HG03025 (cell line): ENCODE data around the gene NASP.

Experiments used
- ATAC-seq: cut with Tn5 transposase; IDR thresholded peaks from one replicate; pipeline ENCODE4 v1.9.1; 2021; ENCODE audit warnings: mild to moderate bottlenecking, moderate library complexity; ENCODE audit not compliant: unreplicated experiment, low FRiP score

Gene NASP

DNA sequence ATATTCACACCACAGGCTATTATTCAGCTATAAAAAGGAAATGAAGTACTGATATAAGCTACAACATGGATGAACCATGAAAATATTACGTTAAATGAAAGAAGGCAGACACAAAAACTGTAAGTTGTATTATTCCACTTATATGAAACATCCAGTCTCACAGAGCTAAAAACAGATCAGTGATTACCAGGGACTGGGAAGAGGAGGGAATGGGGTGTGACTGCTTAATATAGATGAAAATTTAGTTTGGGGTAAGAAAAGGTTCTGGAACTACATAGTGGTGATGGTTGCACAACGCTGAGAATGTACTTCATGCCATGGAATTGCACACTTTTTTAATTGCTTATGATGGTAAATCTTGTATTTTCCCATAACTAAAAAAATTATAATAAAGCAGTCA lies 83.0 kb downstream of the NASP start:
- no peak for ATAC-seq

DNA sequence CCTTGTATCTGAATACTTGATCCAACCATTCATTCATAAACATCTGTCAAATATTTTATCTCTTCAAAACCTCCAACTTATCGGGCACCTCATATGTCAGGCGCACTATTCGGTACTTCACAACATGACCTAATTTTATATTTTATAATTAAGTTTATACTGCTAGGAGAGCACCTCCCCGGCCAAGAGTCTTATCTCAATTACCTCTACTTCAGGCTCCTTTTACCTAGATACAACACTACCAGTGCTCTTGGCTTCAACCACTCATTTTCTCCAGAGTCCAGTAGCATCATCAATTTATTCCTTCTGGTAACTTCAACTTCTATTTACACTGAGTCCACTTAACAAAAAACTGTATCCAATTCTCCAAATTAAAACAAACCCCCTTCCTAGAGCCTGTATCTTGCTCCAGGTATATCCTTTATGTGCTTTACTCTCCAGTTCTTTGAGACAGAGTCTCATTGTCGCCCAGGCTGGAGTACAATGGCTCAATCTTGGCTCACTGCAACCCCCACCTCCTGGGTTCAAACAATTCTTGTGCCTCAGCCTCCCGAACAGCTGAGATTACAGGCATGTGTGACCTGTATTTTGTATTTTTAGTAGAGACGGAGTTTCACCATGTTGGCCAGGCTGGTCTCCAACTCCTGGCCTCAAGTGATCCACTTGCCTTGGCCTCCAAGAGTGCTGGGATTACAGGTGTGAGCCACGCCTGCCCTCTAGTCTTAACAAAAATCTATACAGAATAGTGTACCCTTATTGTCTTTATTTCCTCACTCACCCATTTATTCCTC lies 83.7 kb downstream of the NASP start:
- ATAC-seq, result no peak
